NK-92 (cell line): ENCODE results near the gene EED.
"Not testable (repeated sequence)": the region's sequence is repeated elsewhere in the genome, so short reads cannot be mapped to it uniquely, and the experiment has no call there.

Source experiments
- DNase-seq: peaks from one replicate; lab custom pipeline; 2025; ENCODE audit not compliant: unreplicated experiment; lab: John Stamatoyannopoulos, UW

Gene EED

DNA sequence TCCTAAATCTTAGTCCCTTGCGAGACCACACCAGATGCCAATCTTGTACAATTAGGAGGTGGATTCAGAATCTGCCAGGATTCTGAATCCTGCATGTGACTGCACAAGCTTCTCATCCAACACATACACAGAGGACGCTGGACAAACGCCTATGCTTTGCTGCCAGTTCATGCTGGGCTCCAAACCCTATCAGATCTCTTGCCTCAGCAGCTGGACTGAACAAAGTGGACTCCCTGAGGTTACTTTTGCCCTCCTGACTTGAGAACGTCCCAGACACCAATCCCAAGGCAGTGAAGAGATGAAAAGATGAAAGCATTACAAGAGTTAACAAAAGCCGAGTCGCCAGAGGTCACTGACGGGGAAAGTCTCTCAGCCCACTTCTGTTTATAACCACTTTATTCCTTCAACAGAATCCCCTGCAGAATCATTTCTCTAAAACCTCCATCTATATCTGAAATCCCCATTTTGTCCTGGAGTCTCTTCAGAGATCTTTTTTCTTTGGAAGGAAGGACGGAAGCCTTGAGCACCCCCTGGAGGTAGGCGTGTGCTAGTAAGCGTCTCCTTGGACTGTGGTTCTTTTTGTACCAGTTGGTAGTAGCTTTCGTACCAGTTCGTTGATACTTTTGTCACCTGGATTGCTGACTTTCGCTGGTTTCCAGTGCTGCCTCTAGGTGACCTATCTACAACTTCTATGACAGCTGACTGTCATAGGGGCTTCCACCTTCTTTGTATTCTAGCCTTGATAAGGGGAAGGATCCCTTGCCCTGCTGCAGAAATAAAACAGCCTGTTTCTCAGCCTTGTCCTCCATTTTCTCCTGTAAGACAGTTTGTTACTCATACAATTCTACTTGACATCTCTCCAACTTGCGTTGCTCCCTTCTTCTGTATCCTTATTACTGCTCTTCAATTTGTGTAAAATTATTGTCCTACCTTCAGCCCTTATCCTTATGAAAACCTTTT, 26.1 kb upstream of the EED start:
- DNase-seq, result no peak

DNA sequence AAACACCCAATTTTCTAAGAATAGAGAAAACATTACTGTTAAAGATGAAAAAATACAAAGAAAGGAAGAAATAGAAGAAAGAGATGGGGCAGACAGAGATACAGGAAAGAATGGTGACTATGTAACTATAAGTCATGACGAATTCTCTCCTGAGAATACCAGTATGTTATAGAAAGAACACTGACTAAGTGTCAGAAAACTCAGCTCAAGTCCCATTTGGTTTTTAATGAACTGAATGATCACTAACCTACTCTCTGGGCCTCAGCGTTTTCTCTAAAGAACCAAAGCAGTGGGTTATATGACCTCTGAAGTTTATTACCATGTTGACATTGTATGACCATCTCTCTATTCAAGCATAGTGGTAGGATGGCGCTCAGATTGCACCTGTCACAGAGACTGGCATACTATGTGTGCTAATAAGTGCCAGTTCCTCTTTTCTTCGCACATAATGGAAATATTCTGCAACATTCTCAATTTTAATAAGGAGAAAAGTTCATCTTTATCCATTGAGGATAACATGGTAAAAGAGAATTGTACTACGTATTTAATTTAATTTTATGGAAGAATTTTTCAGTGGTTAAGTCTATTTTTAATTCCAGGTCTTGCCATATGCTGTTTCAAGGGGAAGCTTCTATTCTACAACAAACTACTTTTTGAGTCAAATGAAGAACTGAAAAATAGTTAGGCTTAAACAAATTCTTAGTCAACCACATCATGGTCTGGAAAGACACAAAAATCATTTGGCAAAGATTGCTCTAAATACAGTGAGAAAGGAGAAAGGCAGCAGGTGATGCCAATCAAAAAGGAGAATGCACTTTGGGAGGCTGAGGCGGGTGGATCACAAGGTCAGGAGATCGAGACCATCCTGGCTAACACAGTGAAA, 25.0 kb upstream of the EED start:
- no peak for DNase-seq

- DNase-seq, result no peak
Observed at GRCh38 chr11:86220653-86221052, 23.9 kb upstream of the EED start.

DNA sequence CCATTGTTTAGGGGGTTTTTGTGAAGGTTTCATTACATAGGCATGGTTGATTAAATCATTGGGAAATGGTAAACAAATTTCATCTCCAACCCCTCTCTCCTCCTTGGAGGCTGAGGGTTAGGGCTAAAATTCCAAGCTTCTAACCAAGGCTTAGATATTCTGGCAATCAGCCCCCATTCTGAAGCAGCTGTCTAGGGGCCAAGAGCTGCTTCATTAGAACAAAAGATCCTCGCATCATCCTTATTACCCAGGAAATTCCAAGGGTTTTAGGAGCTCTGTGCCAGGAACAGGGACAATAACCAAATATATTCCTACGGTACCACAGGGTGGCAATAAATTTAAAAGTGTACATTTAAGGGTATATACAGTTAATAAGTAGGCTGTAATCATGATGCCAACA, 22.5 kb upstream of the EED start:
- no peak for DNase-seq

GRCh38 chr11:86224575-86224974, 20.0 kb upstream of the EED start:
- not testable (repeated sequence) for DNase-seq

- not testable (repeated sequence) for DNase-seq
Observed at GRCh38 chr11:86225344-86225743, 19.2 kb upstream of the EED start.

GRCh38 chr11:86228269-86229038, 16.1 kb upstream of the EED start:
- DNase-seq, result no peak

DNA sequence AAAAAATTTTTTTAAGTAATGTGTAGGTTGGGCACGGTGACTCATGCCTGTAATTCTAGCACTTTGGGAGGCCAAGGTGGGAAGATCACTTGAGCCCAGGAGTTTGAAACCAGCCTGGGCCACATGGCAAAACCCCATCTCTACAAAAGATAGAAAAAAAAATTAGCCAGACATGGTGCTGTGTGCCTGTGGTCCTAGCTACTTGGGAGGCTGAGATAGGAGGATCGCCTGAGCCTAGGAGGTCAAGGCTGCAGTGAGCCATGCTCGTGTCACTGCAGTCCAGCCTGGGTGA, 15.6 kb upstream of the EED start:
- DNase-seq, result not testable (repeated sequence)

DNA sequence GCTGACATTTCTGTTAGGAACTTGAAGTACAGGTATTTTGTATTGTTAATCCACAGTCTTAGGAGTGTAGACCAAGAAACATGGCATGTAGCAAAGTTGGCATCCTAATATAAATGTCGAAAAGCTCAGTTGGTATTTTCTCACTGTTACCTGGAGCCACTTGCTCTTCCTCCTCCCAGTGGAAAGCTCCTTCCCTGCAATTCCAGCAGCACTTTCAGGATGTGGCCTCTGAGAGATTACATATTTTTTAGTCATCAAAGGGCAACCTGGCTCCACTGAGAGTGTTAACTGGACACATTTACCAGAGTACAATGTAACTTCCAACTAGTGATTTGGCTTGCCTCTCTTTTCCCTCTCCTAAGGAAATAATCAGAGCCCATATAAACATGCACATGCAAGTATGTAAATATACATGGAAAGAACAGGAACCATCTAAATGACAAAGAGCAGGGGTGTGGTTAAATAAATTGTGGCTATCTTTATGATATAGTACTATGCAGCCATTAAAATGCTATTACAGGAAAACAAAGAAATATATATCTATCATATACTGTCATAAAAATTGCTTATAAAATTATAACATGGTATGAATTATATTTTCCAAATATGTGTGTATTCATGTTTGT, 14.3 kb upstream of the EED start:
- DNase-seq, result no peak

- no peak for DNase-seq
Observed at GRCh38 chr11:86230921-86231434, 13.6 kb upstream of the EED start.

- DNase-seq, result no peak
Observed at GRCh38 chr11:86232556-86232955, 12.0 kb upstream of the EED start.

GRCh38 chr11:86234831-86235461, 9.6 kb upstream of the EED start:
- no peak for DNase-seq

DNA sequence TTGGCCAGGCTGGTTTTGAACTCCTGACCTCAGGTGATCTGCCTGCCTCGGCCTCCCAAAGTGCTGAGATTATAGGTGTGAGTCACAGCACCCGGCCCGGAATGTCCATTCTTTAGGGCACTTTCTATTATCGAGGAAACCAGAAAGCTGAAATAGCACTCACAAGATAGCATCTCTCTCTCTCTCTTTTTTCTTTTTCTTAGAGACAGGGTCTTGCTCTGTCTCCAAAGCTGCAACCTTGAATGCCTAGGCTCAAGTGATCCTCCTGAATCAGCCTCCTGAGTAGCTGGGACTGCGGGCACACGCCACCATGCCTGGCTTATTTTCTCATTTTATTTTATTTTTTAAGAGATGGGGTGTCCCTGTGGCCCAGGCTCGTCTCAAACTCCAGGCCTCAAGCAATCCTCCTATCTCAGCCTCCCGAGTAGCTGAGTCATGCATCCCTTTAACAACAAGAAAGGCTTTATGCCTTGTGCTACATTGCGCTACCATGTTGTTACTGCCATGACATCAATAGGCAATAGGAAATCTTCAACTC, 7.2 kb upstream of the EED start:
- no peak for DNase-seq

DNA sequence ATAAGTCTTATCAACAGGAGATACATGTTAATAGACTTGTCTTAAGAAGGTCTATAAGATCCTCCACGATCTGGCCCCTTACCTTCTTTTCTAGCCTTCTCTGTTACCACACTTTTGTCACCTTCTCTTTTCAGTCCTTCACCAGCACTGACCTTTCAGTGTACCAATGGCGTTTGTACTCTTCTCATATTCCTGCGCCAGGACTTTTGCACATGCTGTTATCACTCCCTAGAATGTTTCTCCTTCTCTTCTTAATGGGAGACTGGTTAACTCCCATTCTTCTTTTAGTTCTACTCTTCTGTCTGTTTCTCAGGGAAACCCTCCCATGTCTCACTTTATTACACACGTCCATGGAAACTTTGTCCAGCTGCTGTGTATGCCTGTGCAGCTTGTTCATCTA, 4.4 kb upstream of the EED start:
- DNase-seq, result no peak

DNA sequence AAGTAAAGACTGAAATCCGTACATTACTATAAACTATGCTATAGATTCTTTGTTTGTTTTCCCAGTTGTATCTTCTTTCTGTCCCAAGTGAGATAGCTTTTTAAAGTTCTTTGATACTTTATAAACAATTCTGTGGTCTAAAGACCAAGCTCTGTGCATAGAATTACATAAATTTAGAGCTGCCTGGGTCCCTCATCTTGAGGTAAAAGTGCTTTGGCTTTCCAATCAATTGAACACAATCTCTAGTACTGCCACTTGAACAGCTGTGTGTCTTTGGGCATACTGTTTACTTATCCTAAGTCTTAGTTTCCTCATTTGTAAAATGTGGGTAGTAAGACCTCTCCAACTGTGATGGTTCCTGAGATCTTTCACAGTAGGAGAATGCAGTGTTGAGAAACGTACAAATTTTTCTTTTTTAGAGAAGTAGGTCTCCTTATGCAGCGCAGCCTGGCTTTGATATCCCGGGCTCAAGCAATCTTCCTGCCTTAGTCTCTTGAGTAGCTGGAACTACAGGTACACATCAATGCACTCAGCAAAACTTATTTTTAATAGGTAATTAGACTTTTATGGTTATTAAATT, 2.5 kb upstream of the EED start:
- no peak for DNase-seq

GRCh38 chr11:86243396-86243795, 1.2 kb upstream of the EED start:
- DNase-seq, result no peak

- DNase-seq, result no peak
Observed at GRCh38 chr11:86244063-86244521, 461 bp upstream of the EED start.

DNA sequence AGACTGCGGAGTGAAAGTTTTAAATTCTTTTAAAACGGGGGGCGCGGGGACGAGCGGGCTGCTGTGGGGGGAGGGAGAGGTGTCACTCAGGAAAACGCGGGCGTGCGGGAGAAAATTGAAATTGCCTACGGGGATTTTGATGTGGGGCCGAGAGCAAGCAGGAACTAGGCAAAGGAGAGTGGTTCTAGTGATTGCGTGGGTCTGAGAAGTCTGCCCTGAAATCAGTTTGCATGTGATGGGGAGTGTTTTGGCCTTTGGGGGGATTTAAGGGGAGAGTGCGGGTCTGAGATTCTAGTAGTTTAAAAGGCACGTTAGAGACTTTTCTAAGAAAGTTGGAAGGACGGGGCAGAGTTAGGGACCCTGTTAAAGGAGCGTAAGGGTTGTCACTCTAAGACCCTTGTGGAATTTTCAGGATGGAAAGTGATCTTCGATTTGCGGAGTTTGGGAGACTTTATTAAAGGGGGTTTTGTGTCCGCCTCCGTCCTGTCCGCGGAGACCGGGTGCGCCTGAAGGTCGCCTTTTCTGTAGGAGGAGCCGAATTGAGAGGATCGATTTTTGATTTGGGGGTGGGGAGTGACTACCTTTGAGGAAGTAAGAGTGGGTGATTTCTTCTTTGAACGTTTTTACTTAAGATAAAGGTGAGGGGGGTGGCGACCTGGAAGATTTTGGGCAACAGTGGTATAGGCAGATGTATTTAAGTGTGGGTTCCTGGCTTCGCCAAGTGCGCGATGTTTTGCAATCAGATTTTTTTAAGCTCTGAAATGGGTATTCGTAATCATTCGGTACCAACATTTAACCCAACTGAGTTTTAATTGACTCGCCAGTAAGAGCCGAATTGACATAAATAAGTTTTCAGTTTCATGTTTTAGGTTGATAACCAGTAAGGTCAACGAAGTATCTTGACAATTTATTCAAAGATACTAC, 1.1 kb downstream of the EED start:
- no peak for DNase-seq
